Memory B cell (primary cell): ENCODE data around the gene SCARB2.
"Not testable (repeated sequence)": the region's sequence is repeated elsewhere in the genome, so short reads cannot be mapped to it uniquely, and the experiment has no call there.

Experiments used
- ATAC-seq: fragments of 150-1000 bp; cut with Tn5 transposase; 2 replicates; pipeline ENCODE4 v1.10.0; 2021; ENCODE audit warnings: low read depth, mild to moderate bottlenecking, moderate library complexity
- DNase-seq, 2 donors: peaks; one replicate each; pipeline ENCODE4 v3.0.0; 2022; ENCODE audit warnings: low spot score in 2 of 2
- H3K27ac Mint-ChIP-seq: one replicate; pipeline ENCODE4 v1.8.0; 2022; ENCODE audit warnings: mild to moderate bottlenecking, moderate library complexity, mixed read lengths
- H3K27me3 Mint-ChIP-seq: one replicate; pipeline ENCODE4 v1.8.0; 2022; ENCODE audit warnings: mixed read lengths
- H3K36me3 Mint-ChIP-seq: one replicate; pipeline ENCODE4 v1.8.0; 2022; ENCODE audit warnings: mild to moderate bottlenecking, mixed read lengths
- H3K4me1 Mint-ChIP-seq: one replicate; pipeline ENCODE4 v1.8.0; 2022; ENCODE audit warnings: mixed read lengths
- H3K4me3 Mint-ChIP-seq: one replicate; pipeline ENCODE4 v1.8.0; 2022; ENCODE audit warnings: mild to moderate bottlenecking, moderate library complexity, mixed read lengths
- H3K9me3 Mint-ChIP-seq: one replicate; pipeline ENCODE4 v1.8.0; 2022; ENCODE audit warnings: mixed read lengths

The SCARB2 gene, protein sequence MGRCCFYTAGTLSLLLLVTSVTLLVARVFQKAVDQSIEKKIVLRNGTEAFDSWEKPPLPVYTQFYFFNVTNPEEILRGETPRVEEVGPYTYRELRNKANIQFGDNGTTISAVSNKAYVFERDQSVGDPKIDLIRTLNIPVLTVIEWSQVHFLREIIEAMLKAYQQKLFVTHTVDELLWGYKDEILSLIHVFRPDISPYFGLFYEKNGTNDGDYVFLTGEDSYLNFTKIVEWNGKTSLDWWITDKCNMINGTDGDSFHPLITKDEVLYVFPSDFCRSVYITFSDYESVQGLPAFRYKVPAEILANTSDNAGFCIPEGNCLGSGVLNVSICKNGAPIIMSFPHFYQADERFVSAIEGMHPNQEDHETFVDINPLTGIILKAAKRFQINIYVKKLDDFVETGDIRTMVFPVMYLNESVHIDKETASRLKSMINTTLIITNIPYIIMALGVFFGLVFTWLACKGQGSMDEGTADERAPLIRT

DNA sequence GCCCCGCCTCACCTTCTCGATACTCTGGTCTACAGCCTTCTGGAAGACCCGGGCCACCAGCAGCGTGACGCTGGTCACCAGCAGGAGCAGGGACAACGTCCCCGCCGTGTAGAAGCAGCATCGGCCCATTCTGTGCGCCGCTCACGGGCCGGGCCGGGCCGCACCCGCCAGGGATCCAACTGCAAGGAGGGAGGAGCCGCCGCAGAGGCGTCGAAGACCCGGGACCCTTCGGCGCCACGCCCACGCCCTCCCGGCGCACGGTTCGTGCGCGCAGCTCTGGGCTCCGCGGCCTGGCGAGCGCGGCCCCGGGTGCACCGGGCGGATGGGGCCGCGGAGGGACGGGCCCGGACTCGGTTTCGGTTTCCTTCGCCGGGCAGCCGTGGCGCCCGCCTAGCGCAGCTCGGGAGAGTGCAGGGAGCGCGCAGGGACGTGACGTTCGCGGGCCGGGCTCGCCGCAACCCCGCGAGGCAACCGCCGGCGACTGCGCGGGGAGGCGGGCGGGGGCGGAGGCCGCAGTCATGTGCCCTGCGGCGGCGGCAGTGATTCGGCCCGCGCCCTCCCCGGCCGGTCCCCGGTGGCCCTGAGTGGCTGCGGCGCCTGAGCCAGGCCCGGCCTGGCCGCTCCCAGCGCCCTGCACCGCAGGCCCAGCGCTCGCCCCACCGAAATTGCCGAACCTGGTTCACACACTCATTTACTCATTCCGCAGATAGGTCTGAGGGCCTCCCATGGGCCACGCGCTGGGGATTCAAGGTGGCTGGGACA, at the start of gene SCARB2:
Gene SCARB2 (minus strand): TSS at position 410 of the 762 bp plus-strand sequence. CDS start 281 bp downstream, at position 129.
- H3K4me1 Mint-ChIP-seq = peaks cover 45% of the 10 kb centered on the region
- no peaks in the 10 kb centered on the region for H3K9me3 Mint-ChIP-seq
- peak; percentile 71 to 80 for DNase-seq

DNA sequence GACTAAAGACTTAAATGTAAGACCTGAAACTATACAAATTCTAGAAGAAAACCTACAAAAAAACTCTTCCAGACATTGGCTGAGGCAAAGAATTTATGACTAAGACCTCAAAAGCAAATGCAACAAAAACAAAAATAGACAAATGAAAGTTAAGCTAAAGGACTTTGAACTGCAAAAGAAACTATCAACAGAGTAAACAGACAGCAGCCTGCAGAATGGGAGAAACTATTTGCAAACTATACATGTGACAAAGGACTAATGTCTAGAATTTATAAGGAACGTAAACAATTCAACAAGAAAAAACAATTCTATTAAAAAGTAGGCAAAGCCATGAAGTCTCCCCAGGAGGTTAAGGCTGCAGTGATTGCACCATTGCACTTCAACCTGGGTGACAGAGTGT, 46.9 kb upstream of the SCARB2 start:
- no peak for DNase-seq
- Mint-ChIP-seq H3K4me3 (no peak overlapping the region), H3K9me3 (no peaks in the 10 kb centered on the region), H3K36me3 (no peaks in the 10 kb centered on the region), H3K4me1 (no peaks in the 10 kb centered on the region), H3K27ac (no peak overlapping the region), H3K27me3 (peaks cover 5% of the 10 kb centered on the region)
- ATAC-seq = no peak

More for the DNA sequence above, at the start of gene SCARB2:
- Mint-ChIP-seq H3K27me3 (no peaks in the 10 kb centered on the region), H3K36me3 (no peaks in the 10 kb centered on the region), H3K27ac (peak within 1 kb of the TSS; percentile 97), H3K4me3 (peak within 1 kb of the TSS; percentile 96)
- peak; percentile 68 for ATAC-seq

DNA sequence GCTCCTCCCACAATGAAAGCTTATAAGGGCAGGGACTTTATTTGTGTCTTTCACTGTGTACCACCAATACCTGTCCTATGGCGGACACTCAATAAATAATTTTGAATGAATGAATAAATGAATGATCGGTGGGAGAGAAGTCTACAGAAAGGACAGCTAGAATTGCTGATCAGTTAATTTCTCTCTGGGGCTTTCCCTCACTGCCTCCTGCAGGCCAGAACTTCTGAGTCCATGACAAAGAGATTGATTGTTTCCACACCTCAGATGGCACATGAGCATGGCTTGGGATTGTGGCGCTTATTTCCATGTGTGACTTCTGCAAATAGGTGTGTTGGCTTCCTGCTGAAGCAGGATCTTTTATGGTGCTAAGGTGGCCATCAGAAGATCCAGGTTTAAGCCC, 44.2 kb upstream of the SCARB2 start:
- peaks cover 13% of the 10 kb centered on the region for H3K27me3 Mint-ChIP-seq
- ATAC-seq (no peak), DNase-seq (no peak)
- H3K36me3 Mint-ChIP-seq = no peaks in the 10 kb centered on the region
- H3K9me3 Mint-ChIP-seq = no peaks in the 10 kb centered on the region
- no peak overlapping the region for H3K27ac Mint-ChIP-seq
- H3K4me1 Mint-ChIP-seq = no peaks in the 10 kb centered on the region
- no peak overlapping the region for H3K4me3 Mint-ChIP-seq

DNA sequence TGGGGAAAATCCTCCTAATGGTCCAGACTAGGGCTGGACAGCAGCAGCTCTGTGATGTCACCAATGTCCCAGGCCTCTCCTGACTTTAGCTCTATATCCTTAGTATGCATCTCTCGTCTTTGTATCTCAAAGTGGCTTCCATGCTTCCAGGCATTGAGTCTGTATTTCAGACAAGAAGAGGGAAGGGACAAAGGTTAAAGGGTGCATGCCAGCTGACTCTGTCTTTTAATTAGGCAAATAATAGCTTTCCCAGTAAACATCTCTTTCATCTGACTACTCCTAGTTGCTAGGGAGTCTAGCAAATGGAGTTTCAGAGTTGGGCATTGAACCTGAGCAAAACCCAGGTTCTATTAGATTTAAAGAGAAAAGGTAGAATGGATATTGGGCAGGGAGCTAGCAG, 43.3 kb upstream of the SCARB2 start:
- Mint-ChIP-seq H3K4me3 (no peak overlapping the region), H3K27me3 (peaks cover 16% of the 10 kb centered on the region), H3K27ac (no peak overlapping the region), H3K9me3 (no peaks in the 10 kb centered on the region), H3K4me1 (no peaks in the 10 kb centered on the region), H3K36me3 (no peaks in the 10 kb centered on the region)
- no peak for ATAC-seq
- no peak for DNase-seq

DNA sequence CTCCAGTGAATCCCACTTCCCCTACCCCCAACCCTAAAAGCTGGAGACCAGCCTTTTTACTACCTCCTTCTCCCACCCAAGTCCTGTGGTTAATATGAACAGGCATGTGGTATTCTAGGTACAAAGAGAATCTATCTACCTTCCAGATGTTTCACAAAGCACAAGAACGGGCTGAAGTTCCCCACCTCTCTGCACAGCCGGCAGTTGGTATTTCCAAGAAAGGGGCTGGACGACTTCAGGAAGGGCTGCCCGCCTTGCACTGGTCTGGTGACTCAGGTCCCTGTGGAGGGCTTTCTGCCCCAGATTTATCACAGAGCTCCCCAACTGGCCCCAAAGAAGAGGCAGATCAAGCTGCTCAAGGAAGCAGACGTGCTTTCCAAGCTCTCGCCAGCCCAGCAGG, 42.4 kb upstream of the SCARB2 start:
- peaks cover 5% of the 10 kb centered on the region for H3K4me1 Mint-ChIP-seq
- DNase-seq (no peak), ATAC-seq (no peak)
- no peaks in the 10 kb centered on the region for H3K36me3 Mint-ChIP-seq
- no peak overlapping the region for H3K27ac Mint-ChIP-seq
- no peaks in the 10 kb centered on the region for H3K9me3 Mint-ChIP-seq
- H3K4me3 Mint-ChIP-seq = no peak overlapping the region
- peaks cover 20% of the 10 kb centered on the region for H3K27me3 Mint-ChIP-seq

DNA sequence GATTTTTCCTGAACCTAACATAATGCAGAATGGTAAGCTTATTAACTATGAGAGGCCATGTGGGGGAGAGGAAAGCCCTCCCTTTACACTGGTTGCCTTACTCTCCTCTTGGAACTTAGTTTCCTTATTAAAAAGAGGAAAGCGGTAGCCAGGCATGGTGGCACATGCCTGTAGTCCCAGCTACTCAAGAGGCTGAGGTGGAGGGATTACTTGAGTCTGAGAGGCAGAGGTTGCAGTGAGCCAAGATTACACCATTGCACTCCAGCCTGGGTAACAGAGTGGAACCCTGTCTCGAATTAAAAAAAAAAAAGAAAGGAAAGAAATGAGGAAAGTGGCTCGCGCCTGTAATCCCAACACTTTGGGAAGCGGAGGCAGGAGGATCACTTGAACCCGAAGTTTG, 39.9 kb upstream of the SCARB2 start:
- Mint-ChIP-seq H3K4me1 (peaks cover 6% of the 10 kb centered on the region), H3K27me3 (peaks cover 28% of the 10 kb centered on the region), H3K4me3 (no peak overlapping the region), H3K9me3 (no peaks in the 10 kb centered on the region), H3K36me3 (no peaks in the 10 kb centered on the region), H3K27ac (no peak overlapping the region)
- no peak for DNase-seq
- no peak for ATAC-seq

DNA sequence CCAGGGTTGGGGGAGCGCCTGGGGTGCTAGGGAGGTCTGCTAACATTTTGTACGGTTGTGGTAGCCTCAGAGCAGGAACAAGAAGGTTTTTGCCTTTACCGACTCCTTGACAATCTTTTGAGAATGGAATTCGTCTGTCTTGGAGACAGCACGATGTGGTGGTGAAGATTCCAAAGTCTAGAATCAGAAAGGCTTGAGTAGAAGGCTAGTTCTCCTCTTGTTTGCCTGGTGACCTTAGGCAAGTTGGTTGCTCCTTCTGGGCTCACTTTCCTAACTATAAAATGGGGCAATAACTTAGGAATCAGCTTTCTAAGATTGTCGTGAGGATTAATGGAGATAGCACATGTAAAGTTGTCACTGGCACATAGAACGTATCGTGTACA, 38.6 kb upstream of the SCARB2 start:
- DNase-seq (no peak), ATAC-seq (no peak)
- H3K9me3 Mint-ChIP-seq = no peaks in the 10 kb centered on the region
- H3K27ac Mint-ChIP-seq = no peak overlapping the region
- no peaks in the 10 kb centered on the region for H3K36me3 Mint-ChIP-seq
- no peak overlapping the region for H3K4me3 Mint-ChIP-seq
- H3K27me3 Mint-ChIP-seq = peaks cover 24% of the 10 kb centered on the region
- H3K4me1 Mint-ChIP-seq = peaks cover 6% of the 10 kb centered on the region

DNA sequence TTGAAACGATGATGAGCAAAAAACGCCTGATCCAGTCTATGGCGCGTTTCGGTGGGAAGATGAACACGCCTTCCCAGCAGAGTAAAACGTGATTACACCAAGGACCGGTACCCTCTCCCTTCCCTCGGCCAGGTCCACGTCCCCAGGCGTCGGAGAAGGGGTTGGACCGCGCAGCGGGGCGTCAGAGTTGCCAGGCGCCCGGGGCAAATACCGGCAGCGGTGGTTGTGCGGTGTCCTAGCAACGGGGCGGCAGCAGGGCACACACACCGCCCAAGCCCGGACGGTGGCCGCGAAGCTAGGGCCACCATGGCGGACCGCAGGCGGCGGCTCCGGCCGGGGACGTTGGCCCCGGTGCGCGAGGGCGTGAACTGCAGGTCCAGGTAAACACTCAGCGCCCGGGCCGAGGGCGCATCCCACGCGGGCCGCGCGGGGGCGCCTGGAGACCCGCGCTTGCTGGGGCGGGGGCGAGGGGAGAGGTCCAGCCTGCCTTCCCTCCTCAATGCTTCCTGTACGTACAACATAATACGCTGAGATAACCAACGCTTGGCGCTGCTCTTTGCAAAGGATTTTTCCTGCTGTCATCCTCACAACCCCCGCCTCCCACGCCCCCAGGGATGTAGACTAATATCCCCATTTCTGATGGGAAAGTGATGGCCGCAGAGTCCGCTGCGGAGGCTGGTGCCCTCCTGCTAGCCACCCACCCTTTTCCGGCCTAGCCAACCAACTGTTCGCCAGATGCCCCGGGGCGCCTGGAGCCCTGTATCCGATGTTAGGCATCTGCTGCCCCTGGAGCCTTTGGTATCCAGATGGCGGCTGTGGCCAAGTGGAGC, 38.0 kb upstream of the SCARB2 start, which contains the start of gene FAM47E:
Gene FAM47E (plus strand): TSS at position 281 of the 830 bp plus-strand sequence. CDS start 26 bp downstream, at position 307.
- H3K36me3 Mint-ChIP-seq = no peaks in the 10 kb centered on the region
- H3K27me3 Mint-ChIP-seq = peaks cover 24% of the 10 kb centered on the region
- H3K4me3 Mint-ChIP-seq = peak within 1 kb of the TSS; percentile 77
- peak; percentile 22 to 23 for DNase-seq
- H3K9me3 Mint-ChIP-seq = no peaks in the 10 kb centered on the region
- H3K27ac Mint-ChIP-seq = peak within 1 kb of the TSS; percentile 9
- peaks cover 6% of the 10 kb centered on the region for H3K4me1 Mint-ChIP-seq
- peak; percentile 86 for ATAC-seq

DNA sequence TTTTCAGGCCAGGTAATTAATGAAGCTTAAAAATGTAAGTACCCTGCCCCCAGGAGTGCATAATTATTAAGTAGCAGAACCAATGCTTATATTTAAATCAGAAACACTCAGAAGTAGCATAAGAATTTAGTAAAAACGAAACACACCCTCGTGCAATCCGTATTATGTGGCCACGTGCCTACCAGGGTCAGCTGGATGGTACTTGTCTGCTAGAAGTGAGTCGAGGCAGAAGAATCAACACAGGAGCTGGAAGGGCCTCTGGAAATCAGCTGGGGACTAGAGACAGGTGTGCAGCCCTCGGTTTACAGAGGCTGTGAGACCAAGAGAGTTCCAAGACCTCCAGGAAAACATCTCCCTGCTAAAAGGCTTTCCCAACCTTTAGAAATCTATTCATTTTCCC, 37.3 kb upstream of the SCARB2 start:
- no peak overlapping the region for H3K27ac Mint-ChIP-seq
- no peak for ATAC-seq

DNA sequence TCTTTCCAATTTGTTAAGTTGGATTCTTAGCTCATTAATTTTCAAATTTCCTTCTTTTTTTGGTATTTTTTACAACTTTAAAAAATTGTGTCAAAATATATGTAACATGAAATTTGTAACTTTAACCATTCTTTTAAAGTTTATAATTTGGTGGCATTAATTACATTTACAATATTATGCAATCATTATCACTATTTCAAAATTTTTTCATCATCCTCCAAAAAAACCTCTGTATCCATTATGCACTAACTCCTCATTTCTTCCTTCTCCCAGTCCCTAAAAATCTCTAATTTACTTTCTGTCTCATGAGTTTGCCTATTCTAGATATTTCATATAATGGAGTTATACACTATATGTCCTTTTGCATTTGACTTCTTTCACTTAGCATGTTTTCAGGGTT, 33.2 kb upstream of the SCARB2 start:
- DNase-seq (no peak), ATAC-seq (no peak)
- H3K27ac Mint-ChIP-seq = no peak overlapping the region
- no peaks in the 10 kb centered on the region for H3K36me3 Mint-ChIP-seq
- no peak overlapping the region for H3K4me3 Mint-ChIP-seq
- H3K9me3 Mint-ChIP-seq = peaks cover 2% of the 10 kb centered on the region
- H3K27me3 Mint-ChIP-seq = peaks cover 17% of the 10 kb centered on the region
- peaks cover 6% of the 10 kb centered on the region for H3K4me1 Mint-ChIP-seq

More for the DNA sequence above, 37.3 kb upstream of the SCARB2 start:
- Mint-ChIP-seq H3K27me3 (peaks cover 24% of the 10 kb centered on the region), H3K9me3 (no peaks in the 10 kb centered on the region), H3K4me3 (peak overlapping the region; percentile 77), H3K4me1 (peaks cover 6% of the 10 kb centered on the region), H3K36me3 (no peaks in the 10 kb centered on the region)
- no peak for DNase-seq

DNA sequence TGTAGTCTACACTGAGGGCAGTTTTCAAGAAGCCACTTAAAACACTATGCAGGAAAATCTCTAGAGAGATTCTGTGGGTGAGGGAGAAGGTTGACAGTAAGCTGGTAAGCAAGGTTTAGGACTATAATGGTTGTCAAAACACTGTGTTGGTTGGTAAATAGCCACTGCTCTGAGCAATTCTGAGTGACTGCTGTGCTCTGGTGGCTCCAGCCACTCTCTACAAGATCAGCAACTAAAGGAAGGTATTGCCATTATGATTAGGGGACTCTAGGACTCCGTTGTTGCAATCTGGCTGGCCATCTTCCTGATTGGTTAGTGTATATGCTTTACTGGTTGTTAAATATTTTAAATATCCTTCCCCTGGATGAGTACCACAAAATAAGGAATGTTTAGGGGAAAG, 32.4 kb upstream of the SCARB2 start:
- no peak overlapping the region for H3K4me3 Mint-ChIP-seq
- peaks cover 2% of the 10 kb centered on the region for H3K9me3 Mint-ChIP-seq
- no peaks in the 10 kb centered on the region for H3K36me3 Mint-ChIP-seq
- DNase-seq = no peak
- H3K4me1 Mint-ChIP-seq = peaks cover 2% of the 10 kb centered on the region
- H3K27me3 Mint-ChIP-seq = peaks cover 12% of the 10 kb centered on the region
- H3K27ac Mint-ChIP-seq = no peak overlapping the region
- ATAC-seq = no peak

DNA sequence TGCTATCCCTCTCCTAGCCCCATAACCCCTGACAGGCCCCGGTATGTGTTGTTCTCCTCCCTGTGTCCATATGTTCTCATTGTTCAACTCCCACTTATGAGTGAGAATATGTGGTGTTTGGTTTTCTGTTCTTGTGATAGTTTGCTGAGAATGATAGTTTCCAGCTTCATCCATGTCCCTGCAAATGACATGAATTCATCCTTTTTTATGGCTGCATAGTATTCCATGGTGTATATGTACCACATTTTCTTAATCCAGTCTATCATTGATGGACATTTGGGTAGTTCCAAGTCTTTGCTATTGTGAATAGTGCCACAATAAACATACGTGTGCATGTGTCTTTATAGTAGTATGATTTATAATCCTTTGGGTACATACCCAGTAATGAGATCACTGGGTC, 30.3 kb upstream of the SCARB2 start:
- H3K27ac Mint-ChIP-seq, ATAC-seq: not testable (repeated sequence)

DNA sequence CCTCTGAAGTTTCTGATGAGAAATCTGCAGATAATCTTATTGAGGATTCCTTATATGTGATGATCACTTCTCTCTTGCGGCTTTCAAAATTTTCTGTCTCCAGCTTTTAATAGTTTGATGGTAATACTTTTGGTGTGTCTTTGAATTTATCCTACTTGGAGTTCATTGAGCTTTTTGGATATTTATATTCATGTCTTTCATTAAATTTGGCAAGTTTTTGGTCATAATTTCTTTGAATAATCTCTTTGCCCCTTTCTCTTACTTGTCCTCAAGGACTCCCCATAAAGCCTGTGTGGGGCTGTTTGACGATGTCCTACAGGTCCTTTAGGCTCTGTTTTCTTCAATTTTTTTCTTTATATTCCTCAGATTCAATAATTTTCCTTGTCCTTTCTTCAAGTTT, 26.6 kb upstream of the SCARB2 start:
- no peaks in the 10 kb centered on the region for H3K4me1 Mint-ChIP-seq
- DNase-seq (no peak), ATAC-seq (no peak)
- no peak overlapping the region for H3K27ac Mint-ChIP-seq
- H3K9me3 Mint-ChIP-seq = peaks cover 18% of the 10 kb centered on the region
- H3K4me3 Mint-ChIP-seq = no peak overlapping the region
- no peaks in the 10 kb centered on the region for H3K36me3 Mint-ChIP-seq
- H3K27me3 Mint-ChIP-seq = peaks cover 5% of the 10 kb centered on the region

More for the DNA sequence above, 30.3 kb upstream of the SCARB2 start:
- not testable (repeated sequence) for DNase-seq, H3K27me3 Mint-ChIP-seq, H3K4me3 Mint-ChIP-seq, H3K4me1 Mint-ChIP-seq, H3K36me3 Mint-ChIP-seq
- H3K9me3 Mint-ChIP-seq = peaks cover 15% of the 10 kb centered on the region
